IMR-90 (cell line): Measurements from ENCODE around the gene OTUD7B. TPM values are rescaled to one million over a fixed set of nuclear protein-coding genes. Genes with fewer than 3 reads are reported as not detected.

Source experiments
- USF2 ChIP-seq: fragments of 150-350 bp; IDR thresholded peaks from 2 replicates; pipeline ENCODE4 v1.6.1; 2017; ENCODE audit warnings: mild to moderate bottlenecking, antibody characterized with exemption, low read length, low read depth
- polyA plus RNA-seq, 3 experiments: library from polyadenylated mRNA; depleted of rRNA; stranded (reverse); fragments of >200 nt; gene quantifications; 2 replicates each; pipeline ENCODE4 v1.2.3, GENCODE V29; 2012; ENCODE audit warnings: low replicate concordance in 1 of 3
- total RNA-seq: library from RNA; depleted of rRNA; stranded (reverse); fragments of >200 nt; gene quantifications from 2 replicates; pipeline ENCODE4 v1.2.3, GENCODE V29; 2012; rRNA removed

The OTUD7B gene
- total and polyA plus RNA-seq, 2 of the 4 experiments (the other 2 are of a cell fraction) = 7.5 to 18.6 TPM

DNA sequence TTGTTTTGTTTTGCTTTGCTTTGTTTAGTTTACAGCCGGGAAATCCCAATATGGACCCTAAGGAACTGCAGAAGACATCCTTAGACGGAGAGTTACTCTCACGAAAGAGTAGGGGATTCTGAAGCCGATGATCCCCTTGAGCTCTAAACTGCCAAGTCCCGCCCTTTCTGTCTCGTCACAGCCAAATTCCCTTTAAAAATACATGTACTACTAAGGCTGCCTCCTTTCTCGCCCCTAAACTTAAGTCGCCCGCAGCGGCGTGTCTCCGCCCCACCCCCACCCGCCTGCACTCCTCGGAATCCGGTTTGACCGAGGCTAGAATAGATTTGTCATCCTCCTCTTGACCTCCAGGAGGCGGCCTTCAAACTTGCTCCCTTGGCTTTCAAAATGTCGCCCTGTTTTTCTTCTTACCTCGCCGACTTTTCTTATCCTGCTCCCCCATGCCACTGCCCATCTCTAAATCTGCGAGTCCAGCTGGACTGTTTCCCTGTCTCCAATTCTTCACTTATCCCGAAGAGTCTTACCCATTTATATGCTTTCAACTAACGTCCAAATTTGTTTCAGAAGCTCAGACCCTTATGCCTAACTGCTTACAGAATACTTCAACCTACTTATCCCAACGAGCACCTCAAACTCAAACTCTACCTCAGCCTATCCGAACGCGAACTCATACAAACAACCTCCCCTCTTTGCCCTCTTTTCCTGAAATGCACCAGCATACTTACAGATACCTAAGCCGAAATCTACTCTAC, 122.1 kb downstream of the OTUD7B start (continued):
- TF ChIP-seq USF2 = no peak

Other genes with a start within 250 kb of the OTUD7B start
- not detected in 2 replicates for gene FCGR1A, start 228.0 kb downstream of the OTUD7B start, total RNA-seq
- not detected in 2 replicates for gene FCGR1A, start 228.0 kb downstream of the OTUD7B start, polyA plus RNA-seq (2012; rRNA removed)
- gene BOLA1, start 111.2 kb downstream of the OTUD7B start, total RNA-seq = 3.4 and 4.4 TPM in 2 replicates
- gene BOLA1, start 111.2 kb downstream of the OTUD7B start, polyA plus RNA-seq (2012; rRNA removed) = 12.6 and 14.2 TPM in 2 replicates
- 15.4 and 16.4 TPM in 2 replicates for gene SV2A, start 92.9 kb downstream of the OTUD7B start, total RNA-seq
- gene SV2A, start 92.9 kb downstream of the OTUD7B start, polyA plus RNA-seq (2012; rRNA removed) = 18.1 and 19.6 TPM in 2 replicates
- gene SF3B4, start 82.9 kb downstream of the OTUD7B start, total RNA-seq = 6.6 and 11.4 TPM in 2 replicates
- 62.6 and 64.4 TPM in 2 replicates for gene SF3B4, start 82.9 kb downstream of the OTUD7B start, polyA plus RNA-seq (2012; rRNA removed)
- gene MTMR11, start 73.8 kb downstream of the OTUD7B start, total RNA-seq = 1.7 and 2.0 TPM in 2 replicates
- gene MTMR11, start 73.8 kb downstream of the OTUD7B start, polyA plus RNA-seq (2012; rRNA removed) = 14.3 and 14.6 TPM in 2 replicates
- gene VPS45, start 57.0 kb upstream of the OTUD7B start, total RNA-seq = 32.4 and 41.1 TPM in 2 replicates
- gene VPS45, start 57.0 kb upstream of the OTUD7B start, polyA plus RNA-seq (2012; rRNA removed) = 28.1 and 33.3 TPM in 2 replicates
- 51.4 and 53.3 TPM in 2 replicates for gene PLEKHO1, start 139.2 kb upstream of the OTUD7B start, total RNA-seq
- 50.4 and 56.0 TPM in 2 replicates for gene PLEKHO1, start 139.2 kb upstream of the OTUD7B start, polyA plus RNA-seq (2012; rRNA removed)
- gene ANP32E, start 225.4 kb upstream of the OTUD7B start, total RNA-seq = 5.9 and 30.0 TPM in 2 replicates
- 11.9 and 18.4 TPM in 2 replicates for gene ANP32E, start 225.4 kb upstream of the OTUD7B start, polyA plus RNA-seq (2012; rRNA removed)
- not detected in 2 replicates for gene CA14, start 247.0 kb upstream of the OTUD7B start, total RNA-seq
- not detected in 2 replicates for gene CA14, start 247.0 kb upstream of the OTUD7B start, polyA plus RNA-seq (2012; rRNA removed)